ENCODE data around the gene TCEAL3.

DNA sequence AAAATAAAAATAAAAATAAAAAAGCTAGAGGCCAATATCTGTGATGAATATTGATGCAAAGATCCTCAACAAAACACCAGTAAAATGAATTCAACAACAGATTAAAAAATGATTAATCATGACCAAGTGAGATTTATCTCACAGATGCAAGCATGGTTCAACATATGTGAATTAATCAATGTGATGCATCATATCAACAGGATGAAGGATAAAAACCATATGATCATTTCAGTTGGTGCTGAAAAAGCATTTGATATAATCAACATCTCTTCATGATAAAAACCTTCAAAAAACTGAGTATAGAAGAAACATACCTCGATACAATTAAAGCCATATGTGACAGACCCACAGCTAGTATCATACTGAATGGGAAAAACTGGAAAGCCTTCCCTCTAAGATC, 39.9 kb downstream of the TCEAL3 start:
- TF ChIP-seq, protein P1, sequence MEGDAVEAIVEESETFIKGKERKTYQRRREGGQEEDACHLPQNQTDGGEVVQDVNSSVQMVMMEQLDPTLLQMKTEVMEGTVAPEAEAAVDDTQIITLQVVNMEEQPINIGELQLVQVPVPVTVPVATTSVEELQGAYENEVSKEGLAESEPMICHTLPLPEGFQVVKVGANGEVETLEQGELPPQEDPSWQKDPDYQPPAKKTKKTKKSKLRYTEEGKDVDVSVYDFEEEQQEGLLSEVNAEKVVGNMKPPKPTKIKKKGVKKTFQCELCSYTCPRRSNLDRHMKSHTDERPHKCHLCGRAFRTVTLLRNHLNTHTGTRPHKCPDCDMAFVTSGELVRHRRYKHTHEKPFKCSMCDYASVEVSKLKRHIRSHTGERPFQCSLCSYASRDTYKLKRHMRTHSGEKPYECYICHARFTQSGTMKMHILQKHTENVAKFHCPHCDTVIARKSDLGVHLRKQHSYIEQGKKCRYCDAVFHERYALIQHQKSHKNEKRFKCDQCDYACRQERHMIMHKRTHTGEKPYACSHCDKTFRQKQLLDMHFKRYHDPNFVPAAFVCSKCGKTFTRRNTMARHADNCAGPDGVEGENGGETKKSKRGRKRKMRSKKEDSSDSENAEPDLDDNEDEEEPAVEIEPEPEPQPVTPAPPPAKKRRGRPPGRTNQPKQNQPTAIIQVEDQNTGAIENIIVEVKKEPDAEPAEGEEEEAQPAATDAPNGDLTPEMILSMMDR (IDR thresholded peaks at IDR 0.05) = no peak
- no peak for TF ChIP-seq POLR2A (IDR thresholded peaks at IDR 0.05)
